NCI-H2196 (cell line): Measurements from ENCODE around the gene NLRC3.

Experiments
- DNase-seq: peaks from one replicate; lab custom pipeline; 2025; ENCODE audit not compliant: unreplicated experiment; lab: John Stamatoyannopoulos, UW

NLRC3 gene

GRCh38 chr16:3597676-3598075 is 20.5 kb upstream of the NLRC3 start:
- no peak for DNase-seq

GRCh38 chr16:3597226-3597625 is 20.0 kb upstream of the NLRC3 start:
- no peak for DNase-seq

GRCh38 chr16:3596101-3596861 is 19.1 kb upstream of the NLRC3 start:
- DNase-seq: no peak

GRCh38 chr16:3595521-3596021 is 18.4 kb upstream of the NLRC3 start:
- no peak for DNase-seq

- DNase-seq: no peak
Observed at GRCh38 chr16:3595110-3595486, 17.9 kb upstream of the NLRC3 start.

- DNase-seq: no peak
Observed at GRCh38 chr16:3594316-3595109, 17.3 kb upstream of the NLRC3 start.

GRCh38 chr16:3592559-3592958 is 15.4 kb upstream of the NLRC3 start:
- DNase-seq: no peak

GRCh38 chr16:3591991-3592390 is 14.8 kb upstream of the NLRC3 start:
- DNase-seq: no peak

- no peak for DNase-seq
Observed at GRCh38 chr16:3591436-3591803, 14.2 kb upstream of the NLRC3 start.

GRCh38 chr16:3590736-3591435 is 13.7 kb upstream of the NLRC3 start:
- DNase-seq: no peak

GRCh38 chr16:3589991-3590701 is 12.9 kb upstream of the NLRC3 start:
- no peak for DNase-seq

GRCh38 chr16:3589441-3589921 is 12.3 kb upstream of the NLRC3 start:
- DNase-seq: no peak

- no peak for DNase-seq
Observed at GRCh38 chr16:3589001-3589400, 11.8 kb upstream of the NLRC3 start.

- no peak for DNase-seq
Observed at GRCh38 chr16:3587547-3588110, 10.4 kb upstream of the NLRC3 start.

- DNase-seq: no peak
Observed at GRCh38 chr16:3584412-3584811, 7.2 kb upstream of the NLRC3 start.

- DNase-seq: no peak
Observed at GRCh38 chr16:3583303-3584038, 6.3 kb upstream of the NLRC3 start.

- DNase-seq: no peak
Observed at GRCh38 chr16:3582276-3583165, 5.3 kb upstream of the NLRC3 start.

- no peak for DNase-seq
Observed at GRCh38 chr16:3581392-3581791, 4.2 kb upstream of the NLRC3 start.

GRCh38 chr16:3580686-3581085 is 3.5 kb upstream of the NLRC3 start:
- no peak for DNase-seq
